Ureter (tissue), 1 donor: ENCODE measurements around the gene KDELR3. TPM values are rescaled to one million over a fixed set of nuclear protein-coding genes. Genes with fewer than 3 reads are reported as not detected.
"Not testable (repeated sequence)": the region's sequence is repeated elsewhere in the genome, so short reads cannot be mapped to it uniquely, and the experiment has no call there.

Experiments used
- DNase-seq: peaks from one replicate; pipeline ENCODE4 v3.0.0-alpha.2; 2020; ENCODE audit warnings: low spot score
- total RNA-seq: library from RNA; stranded (reverse); gene quantifications from one replicate; pipeline ENCODE4 v1.2.4, GENCODE V29; 2023
- donor health status: DM: yes; HTN: yes; CAD: no.

KDELR3 gene
- total RNA-seq, 1 donor from 2014 or later: 7.5 TPM

GRCh38 chr22:38456841-38457699, 10.8 kb upstream of the KDELR3 start:
- DNase-seq: no peak

- DNase-seq: no peak
These were observed 7.5 kb upstream of the KDELR3 start for GRCh38 chr22:38460426-38460840.

- no peak for DNase-seq
These were observed 6.9 kb upstream of the KDELR3 start for GRCh38 chr22:38461057-38461413.

- peak; percentile 80 for DNase-seq
These were observed 6.3 kb upstream of the KDELR3 start for GRCh38 chr22:38461414-38462081.

- no peak for DNase-seq
These were observed 4.7 kb upstream of the KDELR3 start for GRCh38 chr22:38462960-38463784.

GRCh38 chr22:38464992-38465672, 2.8 kb upstream of the KDELR3 start:
- no peak for DNase-seq

- no peak for DNase-seq
These were observed 2.0 kb upstream of the KDELR3 start for GRCh38 chr22:38465673-38466490.

GRCh38 chr22:38467438-38467903, 425 bp upstream of the KDELR3 start:
- DNase-seq: no peak

GRCh38 chr22:38468443-38469305, 778 bp downstream of the KDELR3 start:
- no peak for DNase-seq

GRCh38 chr22:38469306-38469781, 1.4 kb downstream of the KDELR3 start:
- DNase-seq: no peak

GRCh38 chr22:38470179-38470578, 2.3 kb downstream of the KDELR3 start:
- not testable (repeated sequence) for DNase-seq

GRCh38 chr22:38471237-38471636, 3.3 kb downstream of the KDELR3 start:
- no peak for DNase-seq

- no peak for DNase-seq
These were observed 6.2 kb downstream of the KDELR3 start for GRCh38 chr22:38474003-38474607.

- DNase-seq: no peak
These were observed 9.7 kb downstream of the KDELR3 start for GRCh38 chr22:38477585-38477984.

GRCh38 chr22:38479096-38479837, 11.4 kb downstream of the KDELR3 start:
- DNase-seq: no peak

- DNase-seq: no peak
These were observed 13.4 kb downstream of the KDELR3 start for GRCh38 chr22:38481162-38481870.

- DNase-seq: no peak
These were observed 14.0 kb downstream of the KDELR3 start for GRCh38 chr22:38481871-38482332.
